HUES64 (cell line): ENCODE results near the gene TAS2R31.

Experiments used
- H3K27ac ChIP-seq: 2 replicates; pipeline ENCODE4 v1.7.0; 2013; ENCODE audit warnings: low read depth, low read length, inconsistent platforms
- H3K27me3 ChIP-seq: 2 replicates; pipeline ENCODE4 v1.6.1; 2013; ENCODE audit warnings: mild to moderate bottlenecking, low read length; ENCODE audit not compliant: insufficient read depth
- H3K36me3 ChIP-seq: 2 replicates; pipeline ENCODE4 v1.6.1; 2013; ENCODE audit warnings: mild to moderate bottlenecking, low read length; ENCODE audit not compliant: insufficient read depth
- H3K4me1 ChIP-seq: 2 replicates; pipeline ENCODE4 v1.6.1; 2013; ENCODE audit warnings: mild to moderate bottlenecking, low read length, moderate library complexity; ENCODE audit not compliant: insufficient read depth
- H3K4me3 ChIP-seq: 2 replicates; pipeline ENCODE4 v1.5.1; 2013; ENCODE audit warnings: mild to moderate bottlenecking, low read length, moderate library complexity
- H3K9ac ChIP-seq: 2 replicates; pipeline ENCODE4 v1.6.1; 2013; ENCODE audit warnings: mild to moderate bottlenecking, low read depth, low read length
- H3K9me3 ChIP-seq: 2 replicates; pipeline ENCODE4 v1.6.1; 2013; ENCODE audit warnings: low read depth, low read length; ENCODE audit not compliant: insufficient read depth
- WGBS: fragments of 150-250, 120-280 bp; methylation state at CpG from one replicate; pipeline ENCODE4 v1.1.7; 2013; ENCODE audit warnings: missing lambda C conversion rate; 5-methylcytosine and 5-hydroxymethylcytosine counted together

The TAS2R31 gene

GRCh38 chr12:11007608-11008007 lies 23.6 kb downstream of the TAS2R31 start:
- WGBS = 100% methylated on average over 1 of the region's 1 CpG
- no peak overlapping the region for H3K9ac ChIP-seq
- no peak overlapping the region for H3K4me3 ChIP-seq
- H3K4me1 ChIP-seq = no peaks in the 10 kb centered on the region
- H3K9me3 ChIP-seq = no peaks in the 10 kb centered on the region
- no peaks in the 10 kb centered on the region for H3K36me3 ChIP-seq
- no peak overlapping the region for H3K27ac ChIP-seq
- H3K27me3 ChIP-seq = no peaks in the 10 kb centered on the region

GRCh38 chr12:10998204-10998603 lies 33.0 kb downstream of the TAS2R31 start, which contains the start of gene TAS2R20:
Gene TAS2R20 (minus strand): TSS chr12:10998304. CDS start chr12:10997875, 429 bp downstream.
- Histone ChIP-seq H3K36me3 (peaks cover 2% of the 10 kb centered on the region; the same call in 1 of the 2 replicates), H3K27me3 (no peaks in the 10 kb centered on the region), H3K4me3 (no peak within 1 kb of the TSS), H3K9ac (no peak within 1 kb of the TSS), H3K9me3 (no peaks in the 10 kb centered on the region; the same call in 1 of the 2 replicates), H3K27ac (no peak within 1 kb of the TSS), H3K4me1 (no peaks in the 10 kb centered on the region)

DNA sequence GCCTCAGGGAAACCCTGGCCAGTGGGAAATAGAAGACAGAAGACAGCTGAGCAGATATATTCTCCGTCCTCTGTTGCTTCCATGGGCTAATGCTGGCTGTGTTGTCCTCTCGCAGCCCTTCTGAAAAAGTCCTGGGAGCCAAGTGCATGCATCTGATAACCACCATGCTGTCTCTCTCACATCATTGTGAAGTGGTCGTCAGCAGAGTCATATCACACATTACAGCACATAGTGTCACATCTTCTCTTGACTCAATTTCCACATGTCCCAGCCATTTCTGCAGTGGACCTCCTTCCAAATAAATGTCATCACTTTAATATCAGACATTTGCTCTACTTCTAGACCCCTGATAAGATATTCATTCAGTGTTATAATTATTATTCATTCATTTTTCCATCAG lies 36.9 kb downstream of the TAS2R31 start:
- no peaks in the 10 kb centered on the region for H3K9me3 ChIP-seq
- no peak overlapping the region for H3K27ac ChIP-seq
- no peak overlapping the region for H3K9ac ChIP-seq
- no peak overlapping the region for H3K4me3 ChIP-seq
- H3K36me3 ChIP-seq = peaks cover 9% of the 10 kb centered on the region; the same call in 1 of the 2 replicates
- H3K4me1 ChIP-seq = no peaks in the 10 kb centered on the region
- 91% methylated on average over 3 of the region's 3 CpGs for WGBS
- H3K27me3 ChIP-seq = no peaks in the 10 kb centered on the region

DNA sequence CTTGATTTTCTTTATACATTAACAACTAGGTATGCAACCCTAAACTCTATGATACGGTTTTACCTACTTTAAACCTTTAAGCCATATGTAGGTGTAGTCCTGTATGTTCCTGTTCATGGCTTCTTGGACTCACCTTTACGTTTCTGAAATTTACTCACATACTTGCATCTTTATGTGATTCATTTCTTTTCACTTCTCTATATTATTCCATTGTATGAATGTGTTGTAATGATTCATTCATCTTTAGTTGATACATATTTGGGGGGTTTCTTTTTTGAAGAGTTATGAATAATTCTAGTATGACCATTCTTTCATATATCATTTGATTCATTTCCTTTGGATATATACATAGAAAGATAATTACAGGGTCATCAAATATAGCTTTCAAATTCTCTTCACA lies 42.1 kb downstream of the TAS2R31 start:
- no peaks in the 10 kb centered on the region for H3K27me3 ChIP-seq
- H3K36me3 ChIP-seq = peaks cover 7% of the 10 kb centered on the region; the same call in 1 of the 2 replicates
- H3K4me1 ChIP-seq = peaks cover 4% of the 10 kb centered on the region; the same call in 1 of the 2 replicates
- no peak overlapping the region for H3K9ac ChIP-seq
- H3K4me3 ChIP-seq = no peak overlapping the region
- WGBS = 100% methylated on average over 2 of the region's 2 CpGs
- H3K9me3 ChIP-seq = no peaks in the 10 kb centered on the region
- no peak overlapping the region for H3K27ac ChIP-seq

DNA sequence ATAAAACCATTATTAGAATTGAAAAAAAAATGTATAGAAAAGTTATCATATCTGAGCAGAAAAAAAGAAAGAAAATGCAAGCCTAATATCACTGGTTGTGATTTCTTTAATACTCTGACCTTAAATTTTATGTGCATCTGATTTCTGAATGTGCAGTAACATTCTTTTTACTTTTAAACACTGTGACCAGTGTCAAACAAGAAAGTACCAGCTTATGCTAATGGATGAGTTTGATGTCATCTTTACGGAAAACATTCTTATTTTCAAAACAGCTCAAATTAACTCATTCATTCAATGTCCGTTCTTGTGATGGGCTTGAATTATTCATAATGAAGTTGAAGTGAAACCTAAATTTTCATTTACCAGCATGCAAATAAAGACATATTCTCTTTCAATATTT lies 44.4 kb downstream of the TAS2R31 start, which contains the start of gene TAS2R50:
TAS2R50 (minus strand) TSS at position 101 of the 400 bp plus-strand sequence; CDS start at position 49, 52 bp downstream.
- no CpG with 5 or more reads among the region's 2 CpGs for WGBS
- H3K9me3 ChIP-seq = no peaks in the 10 kb centered on the region
- no peak within 1 kb of the TSS for H3K27ac ChIP-seq

DNA sequence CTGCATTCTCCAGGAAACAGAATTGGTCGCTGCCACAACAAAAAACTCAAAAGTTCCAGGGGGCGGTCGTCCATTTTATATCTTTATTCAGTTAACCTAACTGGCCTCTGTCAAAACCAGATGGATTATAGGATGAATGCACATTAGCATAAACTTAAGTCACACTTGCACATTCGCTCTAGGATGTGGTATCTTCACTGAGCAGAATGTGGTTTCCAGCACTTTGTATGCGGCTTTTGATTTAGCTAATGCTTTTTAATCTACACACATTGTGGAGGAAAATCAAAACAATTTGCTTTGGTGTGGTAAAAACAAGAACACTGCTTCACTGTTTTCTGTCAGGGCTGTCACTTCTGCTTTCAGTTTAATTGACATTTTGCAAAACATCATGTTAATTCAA lies 49.0 kb downstream of the TAS2R31 start:
- H3K4me3 ChIP-seq = no peak overlapping the region
- 94% methylated on average over 5 of the region's 5 CpGs for WGBS
- no peaks in the 10 kb centered on the region for H3K9me3 ChIP-seq
- H3K27me3 ChIP-seq = no peaks in the 10 kb centered on the region
- H3K9ac ChIP-seq = no peak overlapping the region
- no peak overlapping the region for H3K27ac ChIP-seq
- H3K36me3 ChIP-seq = no peaks in the 10 kb centered on the region
- H3K4me1 ChIP-seq = peaks cover 8% of the 10 kb centered on the region; the same call in 1 of the 2 replicates

More for the DNA sequence above, 44.4 kb downstream of the TAS2R31 start, which contains the start of gene TAS2R50:
- Histone ChIP-seq H3K4me1 (peaks cover 4% of the 10 kb centered on the region; the same call in 1 of the 2 replicates), H3K9ac (no peak within 1 kb of the TSS), H3K4me3 (no peak within 1 kb of the TSS), H3K36me3 (peaks cover 3% of the 10 kb centered on the region; the same call in 1 of the 2 replicates), H3K27me3 (no peaks in the 10 kb centered on the region)
